CD1c-positive myeloid dendritic cell (primary cell): ENCODE data around the gene RICTOR.
A peak's percentile ranks its signal among the peaks of the same experiment; 100 is the strongest.

ENCODE experiments used
- DNase-seq: peaks from one replicate; pipeline ENCODE4 v3.0.0-alpha.2; 2016; ENCODE audit errors: extremely low spot score

The RICTOR gene

GRCh38 chr5:38932854-38933408 lies 141.3 kb downstream of the RICTOR start:
- no peak for DNase-seq

GRCh38 chr5:38931731-38932130 lies 142.5 kb downstream of the RICTOR start:
- no peak for DNase-seq

GRCh38 chr5:38929838-38930237 lies 144.4 kb downstream of the RICTOR start:
- DNase-seq = no peak

- no peak for DNase-seq
Observed at GRCh38 chr5:38927470-38927869, 146.7 kb downstream of the RICTOR start.

GRCh38 chr5:38926121-38926520 lies 148.1 kb downstream of the RICTOR start:
- no peak for DNase-seq

GRCh38 chr5:38925154-38925925 lies 148.9 kb downstream of the RICTOR start:
- no peak for DNase-seq

GRCh38 chr5:38923661-38924451 lies 150.3 kb downstream of the RICTOR start:
- DNase-seq = no peak

- DNase-seq = peak; percentile 35
Observed at GRCh38 chr5:38922199-38922598, 152.0 kb downstream of the RICTOR start.

GRCh38 chr5:38921174-38921573 lies 153.0 kb downstream of the RICTOR start:
- no peak for DNase-seq

- DNase-seq = no peak
Observed at GRCh38 chr5:38916802-38917201, 157.4 kb downstream of the RICTOR start.

- no peak for DNase-seq
Observed at GRCh38 chr5:38913714-38914113, 160.5 kb downstream of the RICTOR start.

GRCh38 chr5:38911933-38912332 lies 162.3 kb downstream of the RICTOR start:
- no peak for DNase-seq

GRCh38 chr5:38906503-38906902 lies 167.7 kb downstream of the RICTOR start:
- no peak for DNase-seq

- no peak for DNase-seq
Observed at GRCh38 chr5:38905516-38905915, 168.7 kb downstream of the RICTOR start.

- no peak for DNase-seq
Observed at GRCh38 chr5:38899936-38900335, 174.3 kb downstream of the RICTOR start.

GRCh38 chr5:38896760-38897159 lies 177.4 kb downstream of the RICTOR start:
- no peak for DNase-seq

- no peak for DNase-seq
Observed at GRCh38 chr5:38892363-38892762, 181.8 kb downstream of the RICTOR start.

- DNase-seq = no peak
Observed at GRCh38 chr5:38891563-38891962, 182.6 kb downstream of the RICTOR start.

GRCh38 chr5:38889424-38889823 lies 184.8 kb downstream of the RICTOR start:
- no peak for DNase-seq

- no peak for DNase-seq
Observed at GRCh38 chr5:38888041-38888440, 186.2 kb downstream of the RICTOR start.
